HG03460 (cell line): ENCODE results near the gene ANXA2.

ENCODE experiments used
- ATAC-seq: cut with Tn5 transposase; IDR thresholded peaks from one replicate; pipeline ENCODE4 v1.9.1; 2021; ENCODE audit not compliant: unreplicated experiment

ANXA2 gene

DNA sequence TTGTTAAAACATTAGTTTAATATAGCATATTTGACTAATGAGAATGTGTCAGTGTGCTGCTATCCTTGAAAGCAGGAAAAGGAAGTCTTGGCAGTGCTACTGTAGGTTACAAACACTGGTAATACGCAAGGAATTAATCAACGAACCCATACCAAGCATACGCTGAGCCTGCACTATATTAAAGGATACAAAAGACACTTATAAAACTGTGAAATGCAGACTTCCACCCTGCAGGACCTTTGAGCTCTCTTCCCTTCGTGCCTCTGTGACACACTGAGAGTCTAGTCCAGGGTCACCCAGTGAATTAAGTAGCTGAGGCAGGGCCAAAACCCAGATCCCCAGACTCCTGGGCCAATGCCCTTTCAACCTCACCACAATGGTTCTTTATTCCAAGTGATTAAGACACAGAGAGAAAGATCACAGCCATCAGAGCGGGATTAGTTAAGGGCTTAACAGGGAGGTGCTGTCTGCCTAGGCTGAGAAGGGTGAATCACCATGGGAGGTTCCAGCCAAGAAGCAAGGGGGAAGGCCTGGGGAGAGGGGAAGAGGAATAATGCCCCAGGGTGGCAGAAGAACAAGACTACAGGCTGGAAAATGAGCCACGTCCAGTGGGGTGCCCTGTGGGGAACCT, 6.8 kb downstream of the ANXA2 start:
- no peak for ATAC-seq

DNA sequence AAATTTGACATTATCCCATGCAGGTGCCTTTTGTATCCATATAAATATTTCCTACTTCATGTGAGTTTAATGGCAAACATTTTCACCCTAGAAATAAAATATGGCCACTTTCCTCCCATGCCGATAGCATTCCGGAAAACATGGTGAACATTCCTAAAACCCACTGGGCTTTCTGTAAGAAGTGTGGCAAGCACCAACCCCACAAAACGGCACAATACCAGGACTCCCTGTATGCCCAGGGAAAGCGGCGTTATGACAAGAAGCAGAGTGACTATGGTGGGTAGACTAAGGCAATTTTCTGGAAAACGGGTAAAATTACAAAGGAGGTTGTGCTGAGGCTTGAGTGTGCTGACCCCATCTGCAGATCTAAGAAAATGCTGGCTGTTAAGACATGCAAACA, 7.6 kb downstream of the ANXA2 start:
- no peak for ATAC-seq

DNA sequence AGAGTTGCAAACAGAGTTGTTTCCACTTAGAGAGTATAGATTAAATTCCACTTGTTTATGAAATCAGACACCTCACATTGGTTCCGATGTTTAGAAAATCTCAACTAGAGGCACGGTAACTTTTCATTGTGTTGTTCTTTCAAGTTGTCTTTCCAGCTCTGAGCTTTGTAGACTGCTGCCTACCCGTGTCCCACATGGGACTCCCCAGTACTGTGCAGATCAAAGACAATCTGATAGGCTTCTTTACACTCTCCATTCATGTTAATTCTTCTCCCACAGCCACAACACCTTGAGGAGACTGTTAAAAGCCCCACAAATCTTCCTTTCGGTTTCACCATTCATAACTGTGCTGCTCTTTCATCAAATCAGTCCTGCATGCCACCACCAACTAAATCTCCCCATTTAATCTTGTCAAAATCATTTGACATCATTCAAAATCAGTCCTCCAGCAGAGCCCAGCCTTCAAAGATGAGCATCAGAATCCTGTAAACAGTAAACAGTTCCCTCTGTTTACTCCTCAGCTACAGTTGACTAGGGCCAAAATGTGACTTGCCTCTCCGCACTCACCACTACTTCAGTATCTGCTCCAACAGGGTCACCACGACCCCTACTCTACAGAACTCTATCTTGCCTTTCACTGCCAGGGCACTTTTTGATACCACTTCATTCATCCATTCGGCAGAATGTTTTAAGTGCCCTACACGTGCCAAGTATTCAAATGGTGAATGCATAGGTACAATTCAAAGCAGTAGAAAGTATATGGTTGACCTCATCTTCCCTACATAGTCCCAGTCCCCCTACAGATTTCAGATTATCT, 8.3 kb downstream of the ANXA2 start:
- ATAC-seq: peak; percentile 86

DNA sequence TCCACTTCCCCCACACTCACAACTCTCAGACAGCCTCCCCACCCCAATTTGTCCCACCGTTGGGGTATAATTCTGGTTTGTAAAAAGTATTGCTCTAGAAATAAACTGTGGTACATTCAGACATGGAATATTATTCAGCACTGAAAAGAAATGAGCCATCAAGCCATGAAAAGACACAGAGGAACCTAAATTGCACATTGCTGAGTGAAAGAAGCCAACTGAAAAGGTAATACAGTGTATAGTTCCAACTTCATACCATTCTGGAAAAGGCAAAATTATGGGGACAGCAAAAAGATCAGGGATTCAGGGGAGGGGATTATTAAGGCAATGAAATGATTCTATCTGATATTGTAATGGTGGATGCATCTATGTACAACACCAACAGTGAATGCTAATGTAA, 10.5 kb downstream of the ANXA2 start:
- no peak for ATAC-seq

GRCh38 chr15:60386615-60387014, 11.2 kb downstream of the ANXA2 start:
- ATAC-seq: no peak

DNA sequence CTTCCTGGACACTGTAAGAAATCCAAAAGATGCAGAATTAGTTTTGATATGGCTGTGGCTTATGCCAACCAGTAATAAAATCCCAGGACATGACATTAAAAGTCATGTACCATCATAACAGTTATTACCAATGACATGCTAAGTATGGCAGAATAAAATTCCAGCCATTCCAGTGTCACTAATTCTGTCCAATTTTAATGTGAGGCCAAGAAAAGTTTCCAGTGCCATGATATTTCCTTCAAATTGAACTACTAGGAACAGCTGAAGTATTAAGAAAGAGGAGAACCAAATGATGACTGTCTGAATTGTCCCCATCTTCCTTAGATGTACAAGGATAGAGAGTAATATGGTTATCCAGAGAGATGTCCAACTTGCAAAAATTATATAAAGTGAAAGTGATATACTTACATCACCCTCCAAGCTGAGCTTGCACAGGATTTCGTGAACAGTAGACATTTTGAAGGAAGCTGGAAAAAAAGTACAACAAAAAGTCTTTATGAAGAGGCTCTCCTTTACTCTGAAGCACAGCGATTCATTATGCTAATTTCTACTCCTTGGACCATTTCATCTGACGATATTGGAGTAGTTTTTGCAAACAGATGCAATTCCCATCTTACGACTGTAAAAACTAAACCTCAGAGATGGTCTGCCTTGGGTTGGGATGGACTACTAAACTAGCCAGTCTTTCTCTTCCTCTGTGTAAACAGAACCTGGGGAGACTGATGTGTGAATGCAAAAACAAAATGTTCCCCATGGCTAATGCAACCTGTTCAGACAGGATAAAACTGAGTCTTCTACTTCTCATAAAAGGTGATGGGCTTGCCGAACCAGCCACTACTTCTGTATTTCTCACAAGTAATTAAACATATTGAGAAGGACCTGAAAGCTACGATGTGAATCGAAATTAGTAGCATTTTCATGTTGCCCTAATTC, 11.9 kb downstream of the ANXA2 start:
- ATAC-seq: no peak

GRCh38 chr15:60384526-60385126, 13.2 kb downstream of the ANXA2 start:
- ATAC-seq: no peak

DNA sequence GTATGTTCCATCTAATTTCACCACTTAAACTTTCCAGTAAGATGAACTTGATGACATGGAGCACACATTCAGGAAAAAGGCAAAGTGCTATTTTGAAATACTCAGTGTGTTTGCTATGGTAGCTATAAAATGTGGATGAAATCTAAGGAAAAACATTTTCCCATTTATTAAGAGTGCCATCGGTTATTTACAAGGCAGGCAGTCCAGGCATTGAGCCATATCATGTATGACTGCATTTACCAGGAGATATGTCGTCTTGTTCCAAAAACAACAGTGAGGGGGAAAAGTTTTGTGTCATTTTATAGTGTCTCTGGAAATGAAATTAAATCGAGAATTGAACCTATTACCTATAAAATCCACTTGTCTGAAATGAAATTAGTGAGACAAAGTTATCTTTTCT, 13.7 kb downstream of the ANXA2 start:
- no peak for ATAC-seq

DNA sequence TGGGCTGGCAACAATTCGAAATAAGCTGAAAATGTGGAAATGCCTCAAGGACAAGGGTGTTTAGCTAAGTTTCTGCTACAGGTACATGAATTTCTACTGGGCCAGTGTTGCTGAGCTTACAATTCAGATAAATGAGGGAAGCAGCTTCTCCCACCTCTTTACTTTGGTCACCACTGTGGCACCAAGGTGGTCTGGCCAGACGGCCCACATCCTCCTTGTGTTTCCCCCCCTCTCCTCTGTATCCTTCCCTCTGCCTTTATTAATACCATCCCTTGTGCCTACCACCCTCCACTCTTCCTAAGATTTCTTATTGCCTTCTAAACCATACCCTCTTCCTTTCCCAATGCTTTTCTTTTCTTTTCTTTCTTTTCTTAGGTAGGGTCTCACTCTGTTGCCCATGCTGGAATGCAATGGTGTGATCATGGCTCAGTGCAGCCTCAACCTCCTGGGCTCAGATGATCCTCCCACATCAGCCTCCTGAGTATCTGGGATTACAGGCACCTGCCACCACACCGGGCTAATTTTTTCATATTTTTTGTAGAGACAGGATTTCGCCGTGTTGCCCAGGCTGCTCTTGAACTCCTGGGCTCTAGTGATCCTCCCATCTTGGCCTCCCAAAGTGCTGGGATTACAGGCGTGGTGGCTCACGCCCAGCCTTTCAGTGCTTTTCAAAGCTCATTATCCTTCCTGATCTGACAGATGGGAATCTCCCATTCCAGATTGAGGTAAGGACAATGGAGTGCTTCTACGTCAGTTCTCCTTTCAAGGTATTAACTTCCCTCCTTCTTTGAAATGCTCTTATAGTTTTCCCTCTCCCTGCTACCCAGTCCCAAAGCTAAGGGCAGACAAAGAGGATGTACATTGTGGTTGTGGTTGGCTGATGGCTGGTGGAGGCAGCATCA, 14.8 kb downstream of the ANXA2 start:
- no peak for ATAC-seq

GRCh38 chr15:60381148-60381788, 16.5 kb downstream of the ANXA2 start:
- ATAC-seq: no peak

- no peak for ATAC-seq
These were observed 18.1 kb downstream of the ANXA2 start for GRCh38 chr15:60379525-60380274.

DNA sequence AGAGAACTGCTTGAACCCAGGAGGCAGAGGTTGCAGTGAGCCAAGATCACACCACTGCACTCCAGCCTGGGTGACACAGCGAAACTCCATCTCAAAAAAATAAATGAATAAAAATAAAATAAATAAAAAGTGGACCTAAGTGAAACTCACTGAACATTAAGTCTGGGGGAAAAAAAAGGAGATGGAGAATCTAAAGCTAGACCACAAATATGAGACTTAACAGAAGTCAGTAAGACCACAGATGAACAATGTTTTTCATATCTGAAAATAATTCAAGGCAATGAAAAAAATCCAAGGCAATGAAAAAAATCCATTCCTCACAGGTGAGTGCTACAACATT, 18.6 kb downstream of the ANXA2 start:
- ATAC-seq: no peak

- ATAC-seq: no peak
These were observed 21.1 kb downstream of the ANXA2 start for GRCh38 chr15:60376677-60377095.

DNA sequence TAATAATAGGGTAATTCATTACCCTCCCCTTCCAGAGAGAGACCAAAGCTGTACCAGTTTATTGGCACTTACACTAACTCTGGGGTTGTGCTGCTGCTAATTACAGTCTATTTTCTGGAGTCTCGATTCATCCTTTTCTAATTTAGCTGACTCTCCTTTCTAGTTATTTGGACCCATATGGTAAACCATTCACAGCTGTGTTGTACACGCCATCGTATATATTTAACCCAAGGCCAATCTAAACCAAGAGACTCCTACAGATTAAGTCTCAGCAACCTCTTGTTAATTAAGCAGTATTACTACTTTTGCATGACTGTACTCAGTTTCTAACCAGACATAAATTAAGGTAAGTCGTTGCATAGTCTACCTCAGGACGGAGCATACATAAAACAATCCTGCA, 22.5 kb downstream of the ANXA2 start:
- no peak for ATAC-seq

DNA sequence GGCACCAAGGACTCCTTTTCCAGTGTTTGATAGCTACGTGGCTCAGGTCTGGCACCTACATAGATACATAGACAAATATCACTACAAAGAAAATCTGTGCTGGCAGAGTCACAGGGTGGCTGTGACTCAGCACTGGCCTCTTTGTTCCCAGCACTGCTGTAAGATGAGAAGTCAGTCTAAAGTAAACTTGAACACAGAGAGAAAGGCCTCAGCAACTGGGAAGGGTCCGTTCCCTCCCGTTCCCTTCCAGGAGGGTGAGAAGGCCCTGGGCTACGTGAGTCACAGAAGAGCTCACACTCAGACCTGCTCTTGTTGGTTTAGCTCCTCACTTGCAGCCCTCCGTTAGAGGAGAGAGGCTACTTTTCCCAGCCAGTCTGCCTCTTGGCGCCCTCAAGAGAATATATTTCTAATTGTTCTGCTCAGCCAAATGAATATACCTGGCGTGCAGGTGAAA, 23.1 kb downstream of the ANXA2 start:
- no peak for ATAC-seq

DNA sequence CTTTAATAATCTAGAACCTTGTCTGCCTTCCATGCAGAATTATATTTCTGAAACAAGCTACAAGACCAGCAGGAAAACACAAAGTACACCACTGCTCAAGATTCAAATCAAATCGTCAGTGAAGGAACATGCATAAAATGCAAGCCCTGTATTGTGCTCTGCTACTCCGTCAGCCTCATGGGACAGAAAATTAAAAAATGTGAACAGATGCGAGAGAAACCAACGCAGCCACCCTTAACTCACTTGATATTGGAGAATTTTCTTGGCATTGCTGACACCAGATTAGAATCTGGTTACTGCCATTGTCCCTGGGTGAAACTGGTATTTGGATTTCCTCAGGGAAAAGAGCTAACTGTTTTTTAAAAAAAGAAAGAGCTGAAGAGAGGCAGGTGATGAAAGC, 23.6 kb downstream of the ANXA2 start:
- ATAC-seq: no peak

DNA sequence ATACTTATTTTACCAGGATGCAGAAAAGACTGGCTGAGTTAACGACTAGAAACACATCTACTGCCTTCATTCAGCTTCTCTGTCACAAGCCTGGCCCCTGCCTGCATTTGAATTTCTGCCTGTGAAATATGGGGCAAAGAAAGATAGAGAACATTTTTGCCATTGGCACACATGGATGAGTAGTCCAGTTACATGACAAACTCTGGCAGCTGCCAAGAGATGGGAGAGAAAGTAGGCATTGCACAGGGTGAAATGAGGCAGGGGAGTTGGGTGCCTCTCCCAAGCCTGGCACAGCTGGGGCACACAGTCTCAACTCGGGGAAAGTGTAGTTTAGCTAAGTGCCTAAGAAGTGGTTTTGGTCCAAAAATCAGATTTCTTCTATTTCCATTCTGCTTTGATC, 24.0 kb downstream of the ANXA2 start:
- no peak for ATAC-seq

DNA sequence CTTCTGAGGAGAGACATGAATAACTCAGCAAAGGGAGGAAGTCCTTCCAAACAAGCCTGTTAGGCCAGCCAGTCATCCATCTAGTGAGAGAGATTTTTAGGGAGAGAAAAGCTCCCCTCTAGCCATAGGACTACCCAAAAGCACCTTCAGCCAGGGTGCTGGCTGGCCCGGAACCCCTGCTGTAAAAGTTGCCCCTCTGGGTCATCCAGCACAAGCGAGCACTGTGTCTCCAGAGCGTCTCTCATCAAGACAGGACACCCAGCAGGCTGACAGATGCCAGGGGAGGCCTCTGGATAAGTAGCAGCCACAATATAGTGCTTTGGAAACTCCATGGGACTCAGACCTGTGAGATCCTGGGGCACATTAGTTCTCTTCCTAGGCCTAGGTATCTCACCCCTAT, 24.5 kb downstream of the ANXA2 start:
- ATAC-seq: no peak

DNA sequence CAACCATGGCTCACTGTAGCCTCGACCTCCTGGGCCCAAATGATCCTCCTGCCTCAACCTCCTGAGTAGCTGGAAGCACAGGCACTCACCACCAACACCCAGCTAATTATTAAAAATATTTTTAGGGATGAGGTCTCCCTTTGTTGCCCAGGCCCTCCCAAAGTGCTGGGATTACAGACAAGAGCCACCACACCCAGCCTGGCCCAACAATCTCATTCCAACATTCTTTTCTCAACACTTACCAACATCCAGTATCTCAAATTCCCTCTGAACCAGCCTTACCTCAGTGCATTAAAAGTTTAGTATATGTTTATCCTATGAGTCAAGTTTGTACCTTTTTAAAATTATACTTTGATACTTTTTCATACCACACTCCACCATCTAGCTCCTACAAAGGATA, 25.0 kb downstream of the ANXA2 start:
- ATAC-seq: no peak
